ENCODE results near the gene DCAF11.

The DCAF11 gene

GRCh38 chr14:24132061-24132685 is 17.6 kb downstream of the DCAF11 start:
- Histone ChIP-seq H3K9me3 (ENCODE audit: control insufficient read depth, insufficient read depth, low read depth, low read length) (no peaks in the 10 kb centered on the region), H3K4me3 (ENCODE audit: low read depth, low read length) (no peak overlapping the region), H3K36me3 (ENCODE audit: control insufficient read depth in 2 of 2, insufficient read depth in 1 of 2, low read length in 2 of 2) (peaks cover 0 to under 1% of the 10 kb centered on the region in 2 experiments; a peak in 1 of 3 replicates), H3K27ac (ENCODE audit: extremely low read depth, low read depth, low read length) (no peak overlapping the region), H3K4me1 (ENCODE audit: control insufficient read depth, insufficient read depth, low read length) (no peaks in the 10 kb centered on the region; the same call in 1 of the 2 replicates)
- ChIA-PET POLR2A (interaction anchor here (0.9 kb wide), 1 partner anchor 38 kb away, joined by 3 read pairs; the partner anchor contains the start of gene PCK2), CTCF (interaction anchor here (1.0 kb wide), 1 partner anchor 23 kb away, joined by 5 read pairs; no protein-coding TSS in a partner anchor)
- TF ChIP-seq ZSCAN16 (tag by site-specific recombination; IDR thresholded peaks at IDR 0.05), result no peak
- no peak for TF ChIP-seq PRDM4 (tag by site-specific recombination; IDR thresholded peaks at IDR 0.05)
- TF ChIP-seq ZNF350 (tag by site-specific recombination; IDR thresholded peaks at IDR 0.05), result no peak
- no peak for TF ChIP-seq TCF7L2 (IDR thresholded peaks at IDR 0.05; ENCODE audit: borderline replicate concordance, low read depth, low read length)
- no peak for TF ChIP-seq ZSCAN18 (tag by site-specific recombination; IDR thresholded peaks at IDR 0.05)
- no peak for TF ChIP-seq ZNF292 (tag by site-specific recombination; IDR thresholded peaks at IDR 0.05; ENCODE audit: borderline replicate concordance, low read depth)
- no peak for TF ChIP-seq ZNF692 (tag by site-specific recombination; IDR thresholded peaks at IDR 0.05)

- Histone ChIP-seq H3K36me3 (ENCODE audit: control insufficient read depth in 2 of 2, insufficient read depth in 1 of 2, low read length in 2 of 2) (peaks cover 0 to 9% of the 10 kb centered on the region in 2 experiments; a peak in 1 of 3 replicates), H3K9me3 (ENCODE audit: control insufficient read depth, insufficient read depth, low read depth, low read length) (no peaks in the 10 kb centered on the region), H3K27ac (ENCODE audit: extremely low read depth, low read depth, low read length) (no peak overlapping the region), H3K4me3 (ENCODE audit: low read depth, low read length) (no peak overlapping the region), H3K4me1 (ENCODE audit: control insufficient read depth, insufficient read depth, low read length) (no peaks in the 10 kb centered on the region; the same call in 1 of the 2 replicates)
- CTCF ChIA-PET, result interaction anchor here (0.7 to 1.0 kb wide), 2 partner anchors 9 to 24 kb away, joined by 3 to 5 read pairs; partner anchors contain the start of gene EMC9
- TF ChIP-seq ZBTB17 (tag by site-specific recombination; IDR thresholded peaks at IDR 0.05) (peak; percentile 74), ZNF623 (tag by site-specific recombination; IDR thresholded peaks at IDR 0.05) (no peak)
- POLR2A ChIA-PET, result interaction anchor here (0.9 to 1.2 kb wide), 3 partner anchors 14 to 39 kb away, joined by 3 to 5 read pairs (median 4); partner anchors contain the start of genes PCK2, PSME2 and RNF31
These were observed 18.4 kb downstream of the DCAF11 start for GRCh38 chr14:24132976-24133375.

- POLR2A ChIA-PET, result interaction anchor here (0.9 to 1.2 kb wide), 3 partner anchors 13 to 40 kb away, joined by 3 to 5 read pairs (median 4); partner anchors contain the start of genes PCK2, PSME2 and RNF31
- Histone ChIP-seq H3K4me1 (ENCODE audit: control insufficient read depth, insufficient read depth, low read length) (no peaks in the 10 kb centered on the region; the same call in 1 of the 2 replicates), H3K36me3 (ENCODE audit: control insufficient read depth in 2 of 2, insufficient read depth in 1 of 2, low read length in 2 of 2) (peaks cover 1 to 16% of the 10 kb centered on the region in 2 experiments), H3K27ac (ENCODE audit: extremely low read depth, low read depth, low read length) (no peak overlapping the region), H3K9me3 (ENCODE audit: control insufficient read depth, insufficient read depth, low read depth, low read length) (no peaks in the 10 kb centered on the region), H3K4me3 (ENCODE audit: low read depth, low read length) (no peak overlapping the region)
- CTCF ChIA-PET, result interaction anchor here (0.6 to 1.5 kb wide), 2 partner anchors 18 to 23 kb away, joined by 4 to 7 read pairs; no protein-coding TSS in a partner anchor
- TF ChIP-seq ZNF132 (tag by site-specific recombination; IDR thresholded peaks at IDR 0.05; ENCODE audit: borderline replicate concordance), result no peak
- TF ChIP-seq ZNF248 (tag by site-specific recombination; IDR thresholded peaks at IDR 0.05), result no peak
- no peak for TF ChIP-seq SALL2 (tag by site-specific recombination; IDR thresholded peaks at IDR 0.05; ENCODE audit: borderline replicate concordance)
- no peak for TF ChIP-seq ZNF24 (tag by site-specific recombination; IDR thresholded peaks at IDR 0.05)
- TF ChIP-seq ZFP3 (tag by site-specific recombination; IDR thresholded peaks at IDR 0.05; ENCODE audit: low read depth), result no peak
- TF ChIP-seq ZBTB49 (tag by site-specific recombination; IDR thresholded peaks at IDR 0.05; ENCODE audit: low read depth), result no peak
- TF ChIP-seq ZNF518A (tag by site-specific recombination; conservative IDR thresholded peaks at IDR 0.05; ENCODE audit: low read depth), result no peak
These were observed 19.2 kb downstream of the DCAF11 start for GRCh38 chr14:24133735-24134134.
